SJSA1 (cell line): Measurements from ENCODE around the gene NDRG4. TPM values are rescaled to one million over a fixed set of nuclear protein-coding genes. Genes with fewer than 3 reads are reported as not detected.

Experiments
- DNase-seq, 2 experiments: peaks; one replicate each; pipeline ENCODE4 v3.0.0-alpha.2; 2015 to 2020; ENCODE audit warnings: low spot score in 2 of 2, low read depth in 1 of 2
- H3K27ac ChIP-seq: fragments of 250-450 bp; sonication (Bioruptor Pico); 2 replicates; pipeline ENCODE4 v1.5.1; 2020; ENCODE audit warnings: mild to moderate bottlenecking, moderate library complexity
- H3K27me3 ChIP-seq: fragments of 250-450 bp; sonication (Bioruptor Pico); replicated peaks from 2 replicates; pipeline ENCODE4 v1.5.1; 2020; ENCODE audit warnings: mild to moderate bottlenecking, moderate library complexity
- H3K36me3 ChIP-seq: fragments of 250-450 bp; sonication (Bioruptor Pico); 2 replicates; pipeline ENCODE4 v1.5.1; 2020; ENCODE audit warnings: mild to moderate bottlenecking
- H3K4me1 ChIP-seq: fragments of 250-450 bp; sonication (Bioruptor Pico); replicated peaks from 2 replicates; pipeline ENCODE4 v1.6.1; 2021; ENCODE audit warnings: mild to moderate bottlenecking
- H3K4me3 ChIP-seq: fragments of 250-450 bp; sonication (Bioruptor Pico); 2 replicates; pipeline ENCODE4 v1.5.1; 2020; ENCODE audit warnings: mild to moderate bottlenecking
- H3K9me3 ChIP-seq: fragments of 250-450 bp; sonication (Bioruptor Pico); replicated peaks from 2 replicates; pipeline ENCODE4 v1.5.1; 2020; ENCODE audit warnings: mild to moderate bottlenecking
- total RNA-seq: library from RNA; depleted of rRNA; stranded (reverse); fragments of >200 nt; shearing (Covaris generic); gene quantifications from 2 replicates; pipeline ENCODE4 v1.2.3, GENCODE V29; 2014

Gene NDRG4
- total RNA-seq, 1 experiment from 2014 or later: 6.9 TPM

GRCh38 chr16:58461640-58462039, 38.3 kb upstream of the NDRG4 start:
- no peak overlapping the region for H3K27ac ChIP-seq
- peaks cover 55% of the 10 kb centered on the region for H3K27me3 ChIP-seq
- H3K36me3 ChIP-seq: no peaks in the 10 kb centered on the region
- DNase-seq: no peak
- no peaks in the 10 kb centered on the region for H3K9me3 ChIP-seq
- H3K4me3 ChIP-seq: no peak overlapping the region
- H3K4me1 ChIP-seq: peaks cover 10% of the 10 kb centered on the region

DNA sequence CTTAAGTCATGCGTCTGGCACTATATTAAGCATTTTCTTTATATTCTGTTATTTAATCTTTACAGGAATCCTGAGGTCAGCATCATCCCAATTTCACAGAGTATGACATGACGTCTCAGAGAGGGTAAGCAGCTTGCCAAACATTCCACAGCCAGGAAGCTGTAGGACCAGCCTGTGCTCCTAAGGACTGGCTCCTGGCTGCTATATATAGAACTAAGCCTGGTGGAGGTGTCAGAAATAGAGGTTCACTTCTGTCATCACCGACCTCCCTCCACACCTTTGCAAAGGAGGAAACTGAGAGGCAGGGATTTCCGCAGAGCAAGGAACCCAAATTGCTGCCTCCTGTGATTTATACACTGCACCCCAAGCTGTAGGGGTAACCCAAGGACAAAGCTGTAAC, 37.9 kb upstream of the NDRG4 start:
- H3K4me3 ChIP-seq: no peak overlapping the region
- H3K9me3 ChIP-seq: no peaks in the 10 kb centered on the region
- H3K27ac ChIP-seq: no peak overlapping the region
- peaks cover 60% of the 10 kb centered on the region for H3K27me3 ChIP-seq
- DNase-seq: no peak
- peaks cover 10% of the 10 kb centered on the region for H3K4me1 ChIP-seq
- no peaks in the 10 kb centered on the region for H3K36me3 ChIP-seq

GRCh38 chr16:58462499-58462996, 37.4 kb upstream of the NDRG4 start:
- Histone ChIP-seq H3K4me3 (no peak overlapping the region), H3K4me1 (peaks cover 10% of the 10 kb centered on the region), H3K36me3 (no peaks in the 10 kb centered on the region), H3K27me3 (peaks cover 64% of the 10 kb centered on the region), H3K27ac (no peak overlapping the region), H3K9me3 (no peaks in the 10 kb centered on the region)
- DNase-seq: no peak

DNA sequence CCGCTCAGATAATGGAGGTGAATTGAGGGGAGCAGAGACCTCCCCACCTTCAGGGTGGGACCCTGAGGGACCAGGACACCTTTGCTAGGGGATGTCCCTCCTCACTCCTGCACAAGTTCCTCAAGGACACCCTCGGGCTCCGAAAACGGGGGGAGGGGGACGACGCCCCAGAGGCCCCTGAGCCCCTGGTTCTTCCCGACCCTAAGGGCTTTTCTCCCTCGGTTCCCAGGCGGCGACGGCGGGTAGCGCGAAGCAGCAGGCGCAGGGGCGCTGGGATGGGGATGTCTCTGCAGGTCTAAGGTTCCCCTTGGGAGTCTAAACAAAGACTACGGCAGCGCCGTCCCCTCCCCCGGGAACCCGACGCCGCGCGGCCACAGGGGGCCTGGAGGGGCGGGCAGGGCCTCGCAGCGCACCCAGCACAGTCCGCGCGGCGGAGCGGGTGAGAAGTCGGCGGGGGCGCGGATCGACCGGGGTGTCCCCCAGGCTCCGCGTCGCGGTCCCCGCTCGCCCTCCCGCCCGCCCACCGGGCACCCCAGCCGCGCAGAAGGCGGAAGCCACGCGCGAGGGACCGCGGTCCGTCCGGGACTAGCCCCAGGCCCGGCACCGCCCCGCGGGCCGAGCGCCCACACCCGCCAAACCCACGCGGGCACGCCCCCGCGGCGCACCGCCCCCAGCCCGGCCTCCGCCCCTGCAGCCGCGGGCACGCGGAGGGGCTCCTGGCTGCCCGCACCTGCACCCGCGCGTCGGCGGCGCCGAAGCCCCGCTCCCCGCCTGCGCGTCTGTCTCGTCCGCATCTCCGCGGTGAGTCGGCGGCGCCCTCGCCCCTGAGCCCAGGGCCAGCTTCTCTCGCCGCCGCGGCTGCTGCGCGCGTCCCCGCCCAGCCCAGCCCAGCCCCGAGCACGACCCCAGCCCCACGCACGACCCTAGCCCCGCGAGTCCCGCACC, 36.7 kb upstream of the NDRG4 start:
- no peaks in the 10 kb centered on the region for H3K9me3 ChIP-seq
- H3K27ac ChIP-seq: no peak overlapping the region
- no peak overlapping the region for H3K4me3 ChIP-seq
- H3K27me3 ChIP-seq: peaks cover 69% of the 10 kb centered on the region
- no peak for DNase-seq
- H3K36me3 ChIP-seq: no peaks in the 10 kb centered on the region
- peaks cover 10% of the 10 kb centered on the region for H3K4me1 ChIP-seq

- peaks cover 77% of the 10 kb centered on the region for H3K27me3 ChIP-seq
- no peaks in the 10 kb centered on the region for H3K9me3 ChIP-seq
- no peaks in the 10 kb centered on the region for H3K36me3 ChIP-seq
- H3K4me3 ChIP-seq: no peak overlapping the region
- no peak for DNase-seq
- H3K4me1 ChIP-seq: peaks cover 10% of the 10 kb centered on the region
- H3K27ac ChIP-seq: no peak overlapping the region
Measured at GRCh38 chr16:58464047-58464915, 35.7 kb upstream of the NDRG4 start.

GRCh38 chr16:58464916-58465731, 34.8 kb upstream of the NDRG4 start:
- H3K27me3 ChIP-seq: peaks cover 85% of the 10 kb centered on the region
- no peak for DNase-seq
- H3K4me3 ChIP-seq: no peak overlapping the region
- no peak overlapping the region for H3K27ac ChIP-seq
- peaks cover 10% of the 10 kb centered on the region for H3K4me1 ChIP-seq
- no peaks in the 10 kb centered on the region for H3K36me3 ChIP-seq
- H3K9me3 ChIP-seq: no peaks in the 10 kb centered on the region

- DNase-seq: no peak
- Histone ChIP-seq H3K4me3 (no peak overlapping the region), H3K9me3 (no peaks in the 10 kb centered on the region), H3K27me3 (peaks cover 85% of the 10 kb centered on the region), H3K27ac (no peak overlapping the region), H3K36me3 (no peaks in the 10 kb centered on the region), H3K4me1 (peaks cover 10% of the 10 kb centered on the region)
Measured at GRCh38 chr16:58465817-58466216, 34.1 kb upstream of the NDRG4 start.

GRCh38 chr16:58466396-58466795, 33.5 kb upstream of the NDRG4 start:
- Histone ChIP-seq H3K36me3 (no peaks in the 10 kb centered on the region), H3K27me3 (peaks cover 79% of the 10 kb centered on the region), H3K4me3 (no peak overlapping the region), H3K27ac (no peak overlapping the region), H3K4me1 (peaks cover 10% of the 10 kb centered on the region), H3K9me3 (no peaks in the 10 kb centered on the region)
- no peak for DNase-seq

GRCh38 chr16:58467905-58468304, 32.0 kb upstream of the NDRG4 start:
- peaks cover 64% of the 10 kb centered on the region for H3K27me3 ChIP-seq
- no peaks in the 10 kb centered on the region for H3K36me3 ChIP-seq
- no peak for DNase-seq
- H3K4me1 ChIP-seq: peaks cover 10% of the 10 kb centered on the region
- H3K4me3 ChIP-seq: no peak overlapping the region
- no peaks in the 10 kb centered on the region for H3K9me3 ChIP-seq
- H3K27ac ChIP-seq: no peak overlapping the region

DNA sequence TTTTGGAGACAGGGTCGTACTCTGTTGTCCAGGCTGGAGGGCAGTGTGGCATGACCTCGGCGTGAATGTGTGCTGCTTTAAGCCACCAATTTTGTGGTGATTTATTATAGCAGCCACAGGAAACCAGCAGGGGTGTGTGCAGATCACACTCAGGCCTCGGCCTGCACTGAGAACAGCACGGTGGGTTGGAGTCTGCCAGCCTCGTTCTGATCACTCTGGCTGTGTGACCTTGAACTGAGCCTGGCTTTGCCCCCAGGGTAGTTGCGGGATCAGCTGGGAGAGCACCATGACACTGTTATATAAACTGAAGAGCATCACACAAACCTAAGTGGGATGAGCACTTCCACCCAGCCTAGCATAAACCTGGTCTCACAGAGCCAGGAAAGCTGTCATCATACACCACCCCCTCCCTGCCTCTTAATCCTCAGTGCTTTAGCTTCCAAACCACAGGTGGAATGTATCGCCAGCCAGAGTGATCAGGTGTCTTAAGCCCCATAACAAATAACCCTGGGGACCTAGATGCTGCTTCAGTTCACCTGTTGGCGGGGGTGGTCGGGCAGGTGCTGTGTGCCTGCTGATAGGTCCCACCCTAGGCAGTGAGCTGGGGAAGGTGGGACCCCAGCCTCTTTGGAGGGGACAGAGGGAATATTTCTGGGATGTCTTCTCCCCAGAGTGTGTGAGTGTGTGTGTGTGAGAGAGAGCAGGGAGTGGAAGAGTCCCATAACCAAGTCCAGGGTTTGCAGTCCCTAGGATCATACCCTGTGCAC, 28.6 kb upstream of the NDRG4 start:
- H3K4me3 ChIP-seq: no peak overlapping the region
- H3K9me3 ChIP-seq: no peaks in the 10 kb centered on the region
- DNase-seq: no peak
- no peaks in the 10 kb centered on the region for H3K4me1 ChIP-seq
- no peak overlapping the region for H3K27ac ChIP-seq
- peaks cover 45% of the 10 kb centered on the region for H3K27me3 ChIP-seq
- no peaks in the 10 kb centered on the region for H3K36me3 ChIP-seq

- Histone ChIP-seq H3K4me3 (no peak overlapping the region), H3K4me1 (no peaks in the 10 kb centered on the region), H3K27me3 (peaks cover 36% of the 10 kb centered on the region), H3K36me3 (no peaks in the 10 kb centered on the region), H3K27ac (no peak overlapping the region), H3K9me3 (no peaks in the 10 kb centered on the region)
- DNase-seq: no peak
Measured at GRCh38 chr16:58472266-58472665, 27.7 kb upstream of the NDRG4 start.

GRCh38 chr16:58472827-58473226, 27.1 kb upstream of the NDRG4 start:
- no peak overlapping the region for H3K4me3 ChIP-seq
- H3K27me3 ChIP-seq: peaks cover 33% of the 10 kb centered on the region
- DNase-seq: no peak
- no peaks in the 10 kb centered on the region for H3K9me3 ChIP-seq
- no peaks in the 10 kb centered on the region for H3K36me3 ChIP-seq
- no peak overlapping the region for H3K27ac ChIP-seq
- H3K4me1 ChIP-seq: no peaks in the 10 kb centered on the region

GRCh38 chr16:58474296-58474695, 25.6 kb upstream of the NDRG4 start:
- no peak overlapping the region for H3K4me3 ChIP-seq
- H3K36me3 ChIP-seq: no peaks in the 10 kb centered on the region
- peaks cover 21% of the 10 kb centered on the region for H3K27me3 ChIP-seq
- no peaks in the 10 kb centered on the region for H3K4me1 ChIP-seq
- no peak for DNase-seq
- no peak overlapping the region for H3K27ac ChIP-seq
- H3K9me3 ChIP-seq: no peaks in the 10 kb centered on the region
